Endothelial cell of umbilical vein (primary cell): ENCODE measurements around the gene INTS6. TPM values are rescaled to one million over a fixed set of nuclear protein-coding genes. Genes with fewer than 3 reads are reported as not detected.

Experiments
- BruUV-seq: library from RNA; stranded (reverse); fragments of 400-500 nt; replicated peaks from 2 replicates; lab custom pipeline; 2021; lab: Mats Ljungman, UMichigan
- CTCF ChIA-PET: fragments of 300-600, 350-600 bp; sonication (Branson Sonifier 250); formaldehyde crosslinking; loops from one replicate; lab custom pipeline; 2021; ENCODE audit warnings: antibody characterized with exemption, inconsistent platforms; lab: Charles Lee
- POLR2A ChIA-PET: fragments of 300-600, 350-600 bp; sonication (Branson Sonifier 250); formaldehyde crosslinking; loops from one replicate; lab custom pipeline; 2021; ENCODE audit warnings: antibody characterized with exemption, inconsistent platforms; lab: Charles Lee
- DNase-seq: peaks from one replicate; pipeline ENCODE4 v3.0.0-alpha.2; 2011; ENCODE audit warnings: low read depth, low spot score
- FAIRE-seq: peaks from 2 replicates; lab custom pipeline; 2011; peaks lifted over from hg19 to GRCh38; lab: Jason Lieb, UNC
- H2AFZ ChIP-seq: 2 replicates; pipeline ENCODE4 v1.6.0; 2012; ENCODE audit warnings: low read depth, low read length, control low read depth, inconsistent platforms
- H3K27ac ChIP-seq: 2 replicates; pipeline ENCODE4 v1.5.1; 2011; ENCODE audit warnings: low read depth, mild to moderate bottlenecking, control low read depth, low read length, moderate library complexity; ENCODE audit not compliant: insufficient read depth
- H3K27me3 ChIP-seq, 2 experiments: 2 replicates each; pipeline versions ENCODE4 v1.6.0 to v1.6.1; 2011; ENCODE audit warnings: low read length in 2 of 2, mixed read lengths in 1 of 2; ENCODE audit not compliant: control insufficient read depth in 2 of 2, insufficient read depth in 2 of 2
- H3K36me3 ChIP-seq, 2 experiments: 2 replicates in 1 of 2; 3 replicates in 1 of 2; pipeline ENCODE4 v1.5.1; 2011; ENCODE audit warnings: low read length in 2 of 2, mild to moderate bottlenecking in 1 of 2, moderate library complexity in 1 of 2; ENCODE audit not compliant: control insufficient read depth in 2 of 2, insufficient read depth in 2 of 2; ENCODE audit errors: extremely low read depth in 1 of 2
- H3K4me1 ChIP-seq: 3 replicates; pipeline ENCODE4 v1.5.1; 2011; ENCODE audit warnings: mild to moderate bottlenecking, low read length; ENCODE audit not compliant: control insufficient read depth, insufficient read depth; ENCODE audit errors: extremely low read depth
- H3K4me2 ChIP-seq: 2 replicates; pipeline ENCODE4 v1.6.1; 2011; ENCODE audit warnings: low read length, control low read depth, mixed read lengths; ENCODE audit not compliant: insufficient read depth
- H3K4me3 ChIP-seq, 3 experiments: fragments of 200-600 bp in 1 of 3; sonication (generic), shearing (Covaris generic) in 1 of 3; replicated peaks in 1 of 3; 2 replicates each; pipeline ENCODE4 v1.5.1; 2011 to 2016; ENCODE audit warnings: control low read depth in 3 of 3, low read length in 3 of 3, mild to moderate bottlenecking in 2 of 3, inconsistent platforms in 1 of 3, low read depth in 1 of 3, moderate library complexity in 1 of 3; ENCODE audit not compliant: insufficient read depth in 1 of 3
- H3K79me2 ChIP-seq: 2 replicates; pipeline ENCODE4 v1.6.0; 2012; ENCODE audit warnings: low read length, inconsistent platforms; ENCODE audit not compliant: control insufficient read depth, insufficient read depth
- H3K9ac ChIP-seq: replicated peaks from 2 replicates; pipeline ENCODE3; 2011; ENCODE audit warnings: low read length, control low read depth; ENCODE audit not compliant: insufficient read depth; ENCODE audit errors: extremely low read depth
- H3K9me1 ChIP-seq: replicated peaks from 3 replicates; pipeline ENCODE4 v1.6.0; 2011; ENCODE audit warnings: mild to moderate bottlenecking, low read length; ENCODE audit not compliant: control insufficient read depth, insufficient read depth; ENCODE audit errors: extremely low read depth
- H3K9me3 ChIP-seq: replicated peaks from 2 replicates; pipeline ENCODE4 v1.5.1; 2012; ENCODE audit warnings: low read length, inconsistent platforms; ENCODE audit not compliant: control insufficient read depth, insufficient read depth
- H4K20me1 ChIP-seq: replicated peaks from 2 replicates; pipeline ENCODE3; 2011; ENCODE audit warnings: mild to moderate bottlenecking, low read length; ENCODE audit not compliant: control insufficient read depth, insufficient read depth; ENCODE audit errors: extremely low read depth
- EZH2 ChIP-seq: IDR thresholded peaks from 2 replicates; pipeline ENCODE4 v1.6.1; 2012; ENCODE audit warnings: borderline replicate concordance, low read depth, mild to moderate bottlenecking, moderate library complexity, low read length, inconsistent platforms; ENCODE audit not compliant: severe bottlenecking
- FOS ChIP-seq: IDR thresholded peaks from 2 replicates; pipeline ENCODE4 v1.6.1; 2011; ENCODE audit warnings: mild to moderate bottlenecking, low read length, moderate library complexity, borderline replicate concordance; ENCODE audit not compliant: insufficient read depth
- GATA2 ChIP-seq: IDR thresholded peaks from 2 replicates; pipeline ENCODE4 v1.7.0; 2011; ENCODE audit warnings: low read depth, mild to moderate bottlenecking, moderate library complexity, mixed read lengths, low read length; ENCODE audit not compliant: insufficient read length, insufficient read depth
- JUN ChIP-seq: IDR thresholded peaks from 2 replicates; pipeline ENCODE4 v1.6.1; 2011; ENCODE audit warnings: borderline replicate concordance, low read depth; ENCODE audit not compliant: insufficient read length, insufficient read depth
- MYC ChIP-seq: IDR thresholded peaks from one replicate; pipeline ENCODE4 v1.6.1; 2011; ENCODE audit warnings: mild to moderate bottlenecking, low read depth, low read length
- POLR2A ChIP-seq: IDR thresholded peaks from 2 replicates; pipeline ENCODE4 v1.6.1; 2012; ENCODE audit warnings: low read depth, mild to moderate bottlenecking, control low read depth, low read length
- POLR2AphosphoS5 ChIP-seq: IDR thresholded peaks from 2 replicates; pipeline ENCODE4 v1.6.1; 2012; ENCODE audit warnings: low read depth, mild to moderate bottlenecking, control low read depth, low read length, moderate library complexity; ENCODE audit not compliant: insufficient read depth
- dilution Hi-C: fragments of 300-500 bp; cut with MboI; formaldehyde crosslinking; loops from one replicate; pipeline ENCODE4 v1.15.0; 2019; ENCODE audit warnings: low sequenced_read_pairs; ENCODE audit not compliant: extremely low pct_ligation_motif_present
- intact Hi-C: fragments of 100-400 bp; cut with micrococcal nuclease; formaldehyde crosslinking; loops from one replicate; pipeline ENCODE4 v1.10.0; 2022
- polyA plus RNA-seq, 4 experiments: library from polyadenylated mRNA; depleted of rRNA in 3 of 4; stranded (reverse) in 3 of 4; unstranded in 1 of 4; fragments of >200 nt; gene quantifications; 2 replicates each; pipeline versions ENCODE4 v1.2.1 to v1.2.3, GENCODE V29; 2011 to 2012; ENCODE audit warnings: missing spikeins in 1 of 4
- total RNA-seq: library from RNA; stranded (reverse); gene quantifications from 2 replicates; pipeline ENCODE4 v1.2.3, GENCODE V29; 2021
- TF ChIP-seq, protein P1 (sequence below): IDR thresholded peaks from 2 replicates; pipeline ENCODE4 v1.6.1; 2011; ENCODE audit not compliant: insufficient read depth, insufficient read length
- TF ChIP-seq, protein P2 (sequence below), 2 donors: IDR thresholded peaks; 1 replicate in 1 of 2; 2 replicates in 1 of 2; pipeline ENCODE4 v1.5.1; 2011; ENCODE audit warnings: low read length in 2 of 2, mild to moderate bottlenecking in 2 of 2, moderate library complexity in 2 of 2, control low read depth in 1 of 2, inconsistent platforms in 1 of 2, low read depth in 1 of 2; ENCODE audit not compliant: insufficient read depth in 1 of 2; ENCODE audit errors: extremely low read depth in 1 of 2

The INTS6 gene
- total and polyA plus RNA-seq, 2 donors (not counting 3 experiments of a cell fraction or from before 2014, with no cell fraction given): 9.5 to 45.4 TPM

DNA sequence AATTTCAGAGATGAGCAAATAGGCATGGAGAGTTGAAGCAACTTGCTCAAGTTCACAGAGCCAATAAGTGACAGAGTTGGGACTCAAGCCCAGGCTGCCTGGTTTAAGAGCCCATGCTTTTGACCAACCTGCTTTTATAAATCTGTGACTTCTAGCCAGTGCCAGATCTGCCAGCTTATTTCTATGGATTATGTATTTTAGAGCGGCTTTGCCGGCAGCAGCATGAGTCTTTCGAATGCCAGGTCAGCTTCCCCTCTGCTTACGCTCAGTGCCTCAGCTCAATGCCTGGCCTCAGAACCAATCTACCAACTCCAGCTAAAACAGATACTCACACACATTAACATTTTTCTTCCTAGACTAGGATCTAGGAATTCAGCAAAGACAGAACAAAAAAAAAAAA lies 111.0 kb downstream of the INTS6 start:
- no peaks in the 10 kb centered on the region for H3K9me3 ChIP-seq
- no TSS peak for BruUV-seq
- H3K79me2 ChIP-seq: no peaks in the 10 kb centered on the region
- H3K27me3 ChIP-seq: peaks cover 0 to 1% of the 10 kb centered on the region in 2 experiments
- H4K20me1 ChIP-seq: no peaks in the 10 kb centered on the region
- H3K9ac ChIP-seq: no peak overlapping the region
- DNase-seq: no peak
- H3K4me2 ChIP-seq: no peak overlapping the region
- intact Hi-C loops (no loop called here), dilution Hi-C loops (no loop called here)
- no peaks in the 10 kb centered on the region for H3K9me1 ChIP-seq
- TF ChIP-seq, protein P1, sequence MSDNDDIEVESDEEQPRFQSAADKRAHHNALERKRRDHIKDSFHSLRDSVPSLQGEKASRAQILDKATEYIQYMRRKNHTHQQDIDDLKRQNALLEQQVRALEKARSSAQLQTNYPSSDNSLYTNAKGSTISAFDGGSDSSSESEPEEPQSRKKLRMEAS: no peak
- TF ChIP-seq JUN (no peak), POLR2A (no peak), MYC (no peak), POLR2AphosphoS5 (no peak), EZH2 (no peak), GATA2 (no peak), FOS (no peak)
- TF ChIP-seq, protein P2, sequence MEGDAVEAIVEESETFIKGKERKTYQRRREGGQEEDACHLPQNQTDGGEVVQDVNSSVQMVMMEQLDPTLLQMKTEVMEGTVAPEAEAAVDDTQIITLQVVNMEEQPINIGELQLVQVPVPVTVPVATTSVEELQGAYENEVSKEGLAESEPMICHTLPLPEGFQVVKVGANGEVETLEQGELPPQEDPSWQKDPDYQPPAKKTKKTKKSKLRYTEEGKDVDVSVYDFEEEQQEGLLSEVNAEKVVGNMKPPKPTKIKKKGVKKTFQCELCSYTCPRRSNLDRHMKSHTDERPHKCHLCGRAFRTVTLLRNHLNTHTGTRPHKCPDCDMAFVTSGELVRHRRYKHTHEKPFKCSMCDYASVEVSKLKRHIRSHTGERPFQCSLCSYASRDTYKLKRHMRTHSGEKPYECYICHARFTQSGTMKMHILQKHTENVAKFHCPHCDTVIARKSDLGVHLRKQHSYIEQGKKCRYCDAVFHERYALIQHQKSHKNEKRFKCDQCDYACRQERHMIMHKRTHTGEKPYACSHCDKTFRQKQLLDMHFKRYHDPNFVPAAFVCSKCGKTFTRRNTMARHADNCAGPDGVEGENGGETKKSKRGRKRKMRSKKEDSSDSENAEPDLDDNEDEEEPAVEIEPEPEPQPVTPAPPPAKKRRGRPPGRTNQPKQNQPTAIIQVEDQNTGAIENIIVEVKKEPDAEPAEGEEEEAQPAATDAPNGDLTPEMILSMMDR (IDR thresholded peaks at IDR 0.05; ENCODE audit: extremely low read depth in 1 of 2, insufficient read depth in 1 of 2, low read depth in 1 of 2, low read length in 2 of 2): no peak
- no peak overlapping the region for H3K27ac ChIP-seq
- no peak overlapping the region for H2AFZ ChIP-seq
- ChIA-PET POLR2A (no interaction called here), CTCF (no interaction called here)
- FAIRE-seq: no peak
- no peaks in the 10 kb centered on the region for H3K4me1 ChIP-seq
- no peaks in the 10 kb centered on the region for H3K36me3 ChIP-seq
- H3K4me3 ChIP-seq: no peak overlapping the region
